ENCODE results near the gene ARHGAP33.
A peak's percentile ranks its signal among the peaks of the same experiment; 100 is the strongest.

DNA sequence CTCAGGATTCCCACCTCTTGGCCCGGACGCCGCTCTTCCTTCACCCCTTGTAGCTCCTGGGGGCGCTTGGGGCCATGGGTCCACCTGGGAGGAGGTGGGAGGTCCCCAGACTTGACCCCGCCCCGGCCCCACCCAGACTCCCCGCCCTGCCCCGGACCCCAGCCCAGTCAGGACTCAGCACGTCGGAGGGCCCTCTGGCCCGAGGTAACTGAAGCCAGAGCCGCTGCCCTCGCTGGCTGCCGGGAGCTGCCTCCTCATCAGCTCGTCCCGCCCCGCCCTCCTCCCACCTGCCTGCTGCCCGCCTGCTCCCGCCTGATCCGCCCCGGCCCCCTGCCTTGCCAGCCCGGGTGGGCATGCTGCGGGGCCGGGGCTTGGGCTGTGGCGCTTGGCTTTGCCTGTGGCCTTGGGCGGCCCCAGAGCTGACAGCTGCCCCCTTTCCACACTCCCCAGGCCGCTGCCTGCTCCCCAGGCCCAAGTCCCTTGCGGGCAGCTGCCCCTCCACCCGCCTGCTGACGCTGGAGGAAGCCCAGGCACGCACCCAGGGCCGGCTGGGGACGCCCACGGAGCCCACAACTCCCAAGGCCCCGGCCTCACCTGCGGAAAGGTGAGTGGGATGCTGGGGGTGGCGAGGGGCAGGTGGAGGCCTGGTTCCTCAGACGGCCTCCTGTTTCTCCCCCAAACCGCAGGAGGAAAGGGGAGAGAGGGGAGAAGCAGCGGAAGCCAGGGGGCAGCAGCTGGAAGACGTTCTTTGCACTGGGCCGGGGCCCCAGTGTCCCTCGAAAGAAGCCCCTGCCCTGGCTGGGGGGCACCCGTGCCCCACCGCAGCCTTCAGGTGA is 9.4 kb downstream of the ARHGAP33 start:
- no peak for TF ChIP-seq CTBP2 (IDR thresholded peaks at IDR 0.05; ENCODE audit: borderline replicate concordance, insufficient read depth, insufficient read length, low read length)
- TF ChIP-seq, protein P1, sequence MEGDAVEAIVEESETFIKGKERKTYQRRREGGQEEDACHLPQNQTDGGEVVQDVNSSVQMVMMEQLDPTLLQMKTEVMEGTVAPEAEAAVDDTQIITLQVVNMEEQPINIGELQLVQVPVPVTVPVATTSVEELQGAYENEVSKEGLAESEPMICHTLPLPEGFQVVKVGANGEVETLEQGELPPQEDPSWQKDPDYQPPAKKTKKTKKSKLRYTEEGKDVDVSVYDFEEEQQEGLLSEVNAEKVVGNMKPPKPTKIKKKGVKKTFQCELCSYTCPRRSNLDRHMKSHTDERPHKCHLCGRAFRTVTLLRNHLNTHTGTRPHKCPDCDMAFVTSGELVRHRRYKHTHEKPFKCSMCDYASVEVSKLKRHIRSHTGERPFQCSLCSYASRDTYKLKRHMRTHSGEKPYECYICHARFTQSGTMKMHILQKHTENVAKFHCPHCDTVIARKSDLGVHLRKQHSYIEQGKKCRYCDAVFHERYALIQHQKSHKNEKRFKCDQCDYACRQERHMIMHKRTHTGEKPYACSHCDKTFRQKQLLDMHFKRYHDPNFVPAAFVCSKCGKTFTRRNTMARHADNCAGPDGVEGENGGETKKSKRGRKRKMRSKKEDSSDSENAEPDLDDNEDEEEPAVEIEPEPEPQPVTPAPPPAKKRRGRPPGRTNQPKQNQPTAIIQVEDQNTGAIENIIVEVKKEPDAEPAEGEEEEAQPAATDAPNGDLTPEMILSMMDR (IDR thresholded peaks at IDR 0.05; ENCODE audit: control extremely low read depth in 1 of 3, insufficient read depth in 1 of 3, low read depth in 1 of 3, low read length in 3 of 3): peak in 2 of 3 experiments; percentile 32 to 40; a peak in 3 of 4 replicates
- TF ChIP-seq TEAD4 (IDR thresholded peaks at IDR 0.05; ENCODE audit: low read depth, low read length): no peak
- peak; percentile 23 for TF ChIP-seq EZH2 (IDR thresholded peaks at IDR 0.05; ENCODE audit: low read depth, low read length, severe bottlenecking)
